Tibial nerve (tissue), 3 donors: Measurements from ENCODE around the gene MCC.

Source experiments
- CTCF ChIP-seq, 5 experiments: fragments of 200-600 bp in 3 of 5; fragments of 450-650 bp in 2 of 5; sonication (generic) in 3 of 5; IDR thresholded peaks; one replicate each; pipeline ENCODE4 v1.5.1; 2016 to 2019; ENCODE audit warnings: antibody characterized with exemption in 5 of 5, mild to moderate bottlenecking in 3 of 5, moderate library complexity in 2 of 5
- POLR2A ChIP-seq, 2 donors: fragments of 450-650 bp; IDR thresholded peaks; one replicate each; pipeline ENCODE4 v1.6.1; 2017; ENCODE audit warnings: antibody characterized with exemption in 2 of 2, mild to moderate bottlenecking in 2 of 2, moderate library complexity in 2 of 2

GRCh38 chr5:113221294-113222176 is 266.7 kb downstream of the MCC start:
- TF ChIP-seq POLR2A (IDR thresholded peaks at IDR 0.05) (no peak), CTCF (IDR thresholded peaks at IDR 0.05) (no peak)
